ENCODE results near the gene TIAM2. TPM values are rescaled to one million over a fixed set of nuclear protein-coding genes. Genes with fewer than 3 reads are reported as not detected.
A peak's percentile ranks its signal among the peaks of the same experiment; 100 is the strongest.

Gene TIAM2
- total RNA-seq: 10 to 100 TPM in 1 of 4 donors, 1 to 10 TPM in 3; 4.2 to 12.7 (median 7.5) TPM

DNA sequence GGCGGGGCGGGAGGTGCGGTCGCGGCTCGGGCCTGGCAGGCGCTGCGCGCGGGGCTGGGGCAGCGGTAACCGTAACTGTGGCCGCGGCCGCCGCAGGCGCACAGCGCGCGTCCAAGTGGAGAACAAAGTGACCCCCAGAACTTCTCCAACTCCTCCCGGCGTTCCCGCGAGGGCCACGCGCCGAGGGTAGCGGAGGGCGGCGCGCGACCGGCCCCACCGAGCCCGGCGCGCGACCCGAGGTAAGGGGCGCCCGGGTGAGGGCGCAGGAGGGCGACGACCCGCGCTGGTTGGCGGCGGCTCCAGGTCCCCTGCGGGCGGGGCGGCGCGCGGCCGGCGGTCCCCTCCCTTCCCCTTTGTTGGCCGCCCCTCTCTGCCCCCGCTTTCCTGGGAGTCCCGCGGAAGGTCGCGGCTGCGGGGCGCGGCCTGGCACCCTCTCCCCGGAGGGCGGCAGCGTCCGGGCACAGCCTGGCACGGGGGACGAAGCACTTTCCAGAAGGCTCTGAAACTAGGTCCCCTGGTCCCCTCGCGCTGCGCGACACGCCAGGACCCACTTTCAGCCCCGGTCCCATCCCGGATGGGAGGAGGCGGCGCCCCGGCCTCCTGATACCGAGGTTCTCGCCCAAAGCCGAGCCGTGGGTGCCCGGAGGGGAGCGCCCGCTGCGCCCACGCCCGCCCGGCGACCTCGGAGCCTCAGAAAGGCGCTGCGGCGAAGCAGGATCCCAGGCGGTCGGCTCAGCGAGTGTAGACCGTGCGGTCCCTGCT is at the start of gene TIAM2:
TSS of gene TIAM2 (plus strand) at position 62 of the 762 bp plus-strand sequence. CDS start 133,909 bp downstream, outside the sequence.
- Histone ChIP-seq H3K4me1 (peaks cover 0 to 12% (median 9%) of the 10 kb centered on the region in 4 donors), H3K27me3 (peaks cover 25% of the 10 kb centered on the region), H3K27ac (peak within 1 kb of the TSS in 1 of 4 donors; percentile 17), H3K36me3 (no peaks in the 10 kb centered on the region), H3K9me3 (no peaks in the 10 kb centered on the region), H3K4me3 (peak within 1 kb of the TSS; percentile 5 to 64 (median 52))
- WGBS, 2 donors (ENCODE audit: low coverage in 1 of 2): 2% methylated on average over 60 of the region's 102 CpGs; no CpG with 5 or more reads in 1 of the 2 donors
- intact Hi-C loops (cut with DNase I; ENCODE audit: low total_unique reads) (no loop called here), in situ Hi-C loops (cut with MboI; ENCODE audit: low pct_ligation_motif_present in 1 of 4, low pct_unique_long_range_greater_than_20kb in 1 of 4, low sequenced_read_pairs in 3 of 4) (no loop called here)
- DNase-seq: no peak
- TF ChIP-seq, protein P1, sequence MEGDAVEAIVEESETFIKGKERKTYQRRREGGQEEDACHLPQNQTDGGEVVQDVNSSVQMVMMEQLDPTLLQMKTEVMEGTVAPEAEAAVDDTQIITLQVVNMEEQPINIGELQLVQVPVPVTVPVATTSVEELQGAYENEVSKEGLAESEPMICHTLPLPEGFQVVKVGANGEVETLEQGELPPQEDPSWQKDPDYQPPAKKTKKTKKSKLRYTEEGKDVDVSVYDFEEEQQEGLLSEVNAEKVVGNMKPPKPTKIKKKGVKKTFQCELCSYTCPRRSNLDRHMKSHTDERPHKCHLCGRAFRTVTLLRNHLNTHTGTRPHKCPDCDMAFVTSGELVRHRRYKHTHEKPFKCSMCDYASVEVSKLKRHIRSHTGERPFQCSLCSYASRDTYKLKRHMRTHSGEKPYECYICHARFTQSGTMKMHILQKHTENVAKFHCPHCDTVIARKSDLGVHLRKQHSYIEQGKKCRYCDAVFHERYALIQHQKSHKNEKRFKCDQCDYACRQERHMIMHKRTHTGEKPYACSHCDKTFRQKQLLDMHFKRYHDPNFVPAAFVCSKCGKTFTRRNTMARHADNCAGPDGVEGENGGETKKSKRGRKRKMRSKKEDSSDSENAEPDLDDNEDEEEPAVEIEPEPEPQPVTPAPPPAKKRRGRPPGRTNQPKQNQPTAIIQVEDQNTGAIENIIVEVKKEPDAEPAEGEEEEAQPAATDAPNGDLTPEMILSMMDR (IDR thresholded peaks at IDR 0.05): no peak
- no peak for TF ChIP-seq POLR2AphosphoS5 (IDR thresholded peaks at IDR 0.05)
- TF ChIP-seq EP300 (IDR thresholded peaks at IDR 0.05; ENCODE audit: low read depth): no peak
- TF ChIP-seq POLR2A (IDR thresholded peaks at IDR 0.05): no peak

DNA sequence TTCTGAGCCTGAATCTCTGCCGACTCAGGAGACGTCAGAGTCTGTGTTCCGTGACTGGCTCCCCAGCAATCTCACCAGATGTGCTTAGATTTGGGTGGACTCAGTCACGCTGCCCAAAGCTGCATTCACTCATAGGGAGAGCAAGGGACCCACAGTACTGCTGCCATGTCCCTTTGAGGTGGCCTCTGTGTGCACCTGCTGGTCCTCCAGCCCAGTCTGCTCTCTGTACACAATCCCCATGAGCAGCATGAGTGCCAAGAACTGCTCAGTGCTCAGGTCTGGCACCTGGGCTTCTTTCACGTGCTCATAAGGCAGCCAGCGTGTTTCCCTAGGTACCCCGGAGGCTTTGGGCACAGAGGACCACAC is 44.2 kb upstream of the TIAM2 start:
- 96% methylated on average over 7 of the region's 7 CpGs; no CpG with 5 or more reads in 1 of the 2 donors for WGBS, 2 donors (ENCODE audit: low coverage in 1 of 2)
- Histone ChIP-seq H3K4me1 (no peaks in the 10 kb centered on the region), H3K27ac (no peak overlapping the region), H3K9me3 (no peaks in the 10 kb centered on the region), H3K36me3 (peaks cover 0 to 3% (median 1%) of the 10 kb centered on the region in 4 donors), H3K27me3 (no peaks in the 10 kb centered on the region), H3K4me3 (no peak overlapping the region)
- TF ChIP-seq POLR2AphosphoS5 (IDR thresholded peaks at IDR 0.05): no peak
- TF ChIP-seq POLR2A (IDR thresholded peaks at IDR 0.05): no peak
- no peak for TF ChIP-seq EP300 (IDR thresholded peaks at IDR 0.05; ENCODE audit: low read depth)
- TF ChIP-seq, protein P1 (IDR thresholded peaks at IDR 0.05): no peak
- DNase-seq: no peak
- intact Hi-C loops (cut with DNase I; ENCODE audit: low total_unique reads) (no loop called here), in situ Hi-C loops (cut with MboI; ENCODE audit: low pct_ligation_motif_present in 1 of 4, low pct_unique_long_range_greater_than_20kb in 1 of 4, low sequenced_read_pairs in 3 of 4) (no loop called here)

DNA sequence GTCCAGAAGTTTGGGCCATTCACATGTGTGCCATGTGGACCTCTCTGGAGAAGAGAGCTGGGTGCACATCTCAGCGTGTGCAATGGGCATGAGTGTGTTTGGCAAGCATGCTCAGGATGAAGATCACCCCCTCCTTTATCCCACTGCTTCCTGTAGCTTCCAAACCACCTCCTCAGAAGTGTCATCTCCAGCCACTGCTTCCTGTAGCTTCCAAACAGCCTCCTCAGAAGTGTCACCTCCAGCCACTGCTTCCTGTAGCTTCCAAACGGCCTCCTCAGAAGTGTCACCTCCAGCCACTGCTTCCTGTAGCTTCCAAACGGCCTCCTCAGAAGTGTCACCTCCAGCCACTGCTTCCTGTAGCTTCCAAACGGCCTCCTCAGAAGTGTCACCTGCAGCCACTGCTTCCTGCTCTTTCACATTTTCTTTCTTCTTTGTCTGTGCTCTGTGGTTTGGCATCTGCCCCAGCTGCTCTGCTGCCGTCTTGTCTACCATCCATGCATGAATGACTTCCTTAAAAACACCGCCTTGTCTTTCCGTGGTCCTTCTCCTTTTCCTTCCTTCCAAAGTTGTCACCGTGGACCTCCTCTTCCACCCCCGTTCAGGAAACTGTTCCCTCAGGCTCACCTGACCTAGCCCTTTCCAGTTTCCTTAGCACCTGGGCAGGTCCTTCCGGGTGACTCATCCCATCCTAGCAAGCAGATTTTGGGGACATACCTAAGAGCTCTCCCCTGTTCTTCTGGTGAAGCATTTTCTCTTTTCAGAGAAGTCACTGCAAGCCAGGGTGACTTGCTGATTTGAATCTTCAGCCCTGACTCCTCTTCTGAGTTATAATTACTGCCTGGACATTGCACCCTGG is 43.5 kb upstream of the TIAM2 start:
- in situ Hi-C loops (cut with MboI; ENCODE audit: low pct_ligation_motif_present in 1 of 4, low pct_unique_long_range_greater_than_20kb in 1 of 4, low sequenced_read_pairs in 3 of 4) (no loop called here), intact Hi-C loops (cut with DNase I; ENCODE audit: low total_unique reads) (no loop called here)
- Histone ChIP-seq H3K27ac (no peak overlapping the region), H3K27me3 (no peaks in the 10 kb centered on the region), H3K4me3 (no peak overlapping the region), H3K9me3 (no peaks in the 10 kb centered on the region), H3K36me3 (peaks cover 0 to 3% (median 1%) of the 10 kb centered on the region in 4 donors), H3K4me1 (no peaks in the 10 kb centered on the region)
- no peak for DNase-seq
- 36 to 75% methylated on average over 7 to 10 of the region's 10 CpGs for WGBS, 2 donors (ENCODE audit: low coverage in 1 of 2)
- no peak for TF ChIP-seq EP300 (IDR thresholded peaks at IDR 0.05; ENCODE audit: low read depth)
- TF ChIP-seq POLR2AphosphoS5 (IDR thresholded peaks at IDR 0.05): no peak
- no peak for TF ChIP-seq POLR2A (IDR thresholded peaks at IDR 0.05)
- TF ChIP-seq, protein P1 (IDR thresholded peaks at IDR 0.05): no peak

DNA sequence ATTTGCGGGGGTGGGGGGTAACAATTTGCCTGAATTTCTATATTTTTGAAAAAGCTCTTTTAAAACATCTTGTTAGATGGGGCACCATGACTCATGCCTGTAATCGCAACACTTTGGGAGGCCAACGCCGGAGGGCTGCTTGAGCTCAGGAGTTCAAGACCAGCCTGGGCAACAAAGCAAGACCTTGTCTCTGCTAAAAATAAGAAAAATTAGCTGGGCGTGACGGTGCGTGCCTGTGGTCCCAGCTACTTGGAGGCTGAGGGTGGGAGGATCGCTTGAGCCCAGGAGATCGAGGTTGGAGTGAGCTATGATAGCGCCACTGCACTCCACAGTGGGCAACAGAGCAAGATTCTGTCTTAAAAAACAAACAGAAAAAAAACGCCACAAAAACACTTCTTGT is 41.5 kb upstream of the TIAM2 start:
- H3K4me1 ChIP-seq: no peaks in the 10 kb centered on the region
- intact Hi-C loops (cut with DNase I; ENCODE audit: low total_unique reads) (no loop called here), in situ Hi-C loops (cut with MboI; ENCODE audit: low pct_ligation_motif_present in 1 of 4, low pct_unique_long_range_greater_than_20kb in 1 of 4, low sequenced_read_pairs in 3 of 4) (no loop called here)
- H3K36me3 ChIP-seq: peaks cover 0 to 3% (median 1%) of the 10 kb centered on the region in 4 donors
- 33 to 94% methylated on average over 1 to 11 of the region's 11 CpGs for WGBS, 2 donors (ENCODE audit: low coverage in 1 of 2)
- no peaks in the 10 kb centered on the region for H3K9me3 ChIP-seq
- DNase-seq: no peak
- TF ChIP-seq EP300 (IDR thresholded peaks at IDR 0.05; ENCODE audit: low read depth) (no peak), POLR2A (IDR thresholded peaks at IDR 0.05) (no peak), POLR2AphosphoS5 (IDR thresholded peaks at IDR 0.05) (no peak)
- TF ChIP-seq, protein P1 (IDR thresholded peaks at IDR 0.05): no peak
- H3K4me3 ChIP-seq: no peak overlapping the region
- H3K27me3 ChIP-seq: no peaks in the 10 kb centered on the region
- no peak overlapping the region for H3K27ac ChIP-seq

Measured in transverse colon (tissue), 4 donors.